Gastrocnemius medialis (tissue), 4 donors: ENCODE data around the gene DAW1. TPM values are rescaled to one million over a fixed set of nuclear protein-coding genes. Genes with fewer than 3 reads are reported as not detected.

ENCODE experiments used
- ATAC-seq, 2 donors: fragments of 150-250 bp; one replicate each; pipeline ENCODE4 v1.9.1; 2016
- DNase-seq, 2 donors: peaks; one replicate each; pipeline ENCODE4 v3.0.0-alpha.2; 2019
- H3K27ac ChIP-seq, 4 donors: fragments of 200-600 bp; sonication (generic); 1 replicate in 1 of 4; 2 replicates in 3 of 4; pipeline ENCODE4 v1.5.1; 2016 to 2018; ENCODE audit warnings: mild to moderate bottlenecking in 2 of 4, moderate library complexity in 1 of 4
- H3K27me3 ChIP-seq, 3 donors: fragments of 200-600 bp; sonication (generic) in 2 of 3; 1 replicate in 1 of 3; 2 replicates in 2 of 3; pipeline versions ENCODE4 v1.5.1 to v1.6.0; 2016 to 2019; ENCODE audit warnings: mild to moderate bottlenecking in 1 of 3, moderate library complexity in 1 of 3
- H3K36me3 ChIP-seq, 2 donors: fragments of 200-600 bp; sonication (generic) in 1 of 2; one replicate each; pipeline ENCODE4 v1.5.1; 2017 to 2018
- H3K4me1 ChIP-seq, 2 donors: fragments of 200-600 bp; sonication (generic) in 1 of 2; one replicate each; pipeline ENCODE4 v1.5.1; 2016 to 2017; ENCODE audit warnings: mild to moderate bottlenecking in 2 of 2
- H3K4me3 ChIP-seq, 4 donors: fragments of 200-600 bp; sonication (generic) in 3 of 4; 1 replicate in 1 of 4; 2 replicates in 3 of 4; pipeline ENCODE4 v1.5.1; 2016 to 2019; ENCODE audit warnings: mild to moderate bottlenecking in 2 of 4
- H3K9me3 ChIP-seq, 3 donors: fragments of 200-600 bp; sonication (generic) in 2 of 3; 1 replicate in 1 of 3; 2 replicates in 2 of 3; pipeline ENCODE4 v1.5.1; 2016 to 2019
- POLR2A ChIP-seq, 2 donors: fragments of 450-650 bp; IDR thresholded peaks; one replicate each; pipeline ENCODE4 v1.6.1; 2017; ENCODE audit warnings: antibody characterized with exemption in 2 of 2, mild to moderate bottlenecking in 2 of 2, moderate library complexity in 2 of 2
- in situ Hi-C, 4 donors: fragments of 200-750 bp; cut with MboI; loops; one replicate each; pipeline versions ENCODE4 v1.15.0 to v1.8.0; 2017; ENCODE audit warnings: low sequenced_read_pairs in 4 of 4
- intact Hi-C: fragments of 100-400 bp; cut with DNase I; formaldehyde crosslinking; loops from one replicate; pipeline ENCODE4 v1.15.1; 2023; ENCODE audit warnings: low total_unique reads
- total RNA-seq, 4 donors: library from RNA; depleted of rRNA; stranded (reverse); fragments of >200 nt; gene quantifications; one replicate each; pipeline versions ENCODE4 v1.1.0 to v1.2.3, GENCODE V29; 2016
- TF ChIP-seq, protein P1 (sequence below), 5 experiments: fragments of 450-650 bp in 3 of 5; fragments of 200-600 bp in 2 of 5; sonication (generic) in 2 of 5; IDR thresholded peaks in 4 of 5; conservative IDR thresholded peaks in 1 of 5; 1 replicate in 4 of 5; 2 replicates in 1 of 5; pipeline ENCODE4 v1.5.1; 2016 to 2019; ENCODE audit warnings: antibody characterized with exemption in 5 of 5, mild to moderate bottlenecking in 3 of 5, moderate library complexity in 3 of 5

DAW1 gene
- total RNA-seq, 4 donors from 2014 or later = not detected

DNA sequence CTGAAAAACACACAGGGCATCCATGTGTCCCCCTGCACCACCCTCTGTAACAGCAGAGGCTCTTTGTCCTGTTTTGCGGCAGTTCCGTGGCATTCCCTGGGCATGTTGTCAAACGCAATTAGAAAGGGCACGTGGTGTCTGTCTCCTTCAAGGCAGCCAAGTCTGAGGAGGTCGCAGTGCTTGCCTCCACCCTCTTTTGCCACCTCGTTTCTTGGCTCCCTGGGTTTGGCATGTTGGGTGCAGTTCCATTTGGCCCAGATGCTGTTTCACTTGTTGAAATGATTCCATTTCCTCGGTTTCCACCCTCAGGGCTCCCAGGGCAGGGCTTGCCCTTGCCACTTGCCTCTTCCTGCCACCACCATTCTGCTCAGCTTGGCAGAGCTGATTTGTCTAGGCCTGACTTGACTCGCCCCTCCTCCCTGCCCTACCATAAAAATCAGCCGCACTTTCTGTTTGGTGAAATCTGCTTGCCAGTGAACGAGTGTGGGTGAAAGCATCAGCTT lies 45.4 kb upstream of the DAW1 start:
- in situ Hi-C loops = no loop called here

DNA sequence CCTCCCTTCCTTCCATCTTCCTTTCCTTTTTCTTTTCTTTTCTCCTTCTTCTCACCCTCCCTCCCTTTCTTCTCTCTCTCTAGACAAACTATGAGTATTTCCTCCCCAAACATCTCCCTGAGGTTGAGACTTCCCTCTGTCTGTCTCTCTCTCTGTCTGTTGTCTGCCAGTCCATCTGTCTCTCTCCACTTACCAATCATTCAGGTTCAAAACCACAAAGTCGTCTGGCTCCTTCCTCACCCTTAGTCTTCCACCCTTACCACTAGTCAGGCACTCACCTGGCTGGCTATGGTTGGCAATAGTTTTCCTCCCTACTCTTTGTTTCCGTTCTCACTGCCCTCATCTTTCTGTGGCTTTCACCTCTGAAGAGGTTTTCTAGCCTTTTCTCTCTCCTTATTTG lies 44.9 kb upstream of the DAW1 start:
- TF ChIP-seq, protein P1, sequence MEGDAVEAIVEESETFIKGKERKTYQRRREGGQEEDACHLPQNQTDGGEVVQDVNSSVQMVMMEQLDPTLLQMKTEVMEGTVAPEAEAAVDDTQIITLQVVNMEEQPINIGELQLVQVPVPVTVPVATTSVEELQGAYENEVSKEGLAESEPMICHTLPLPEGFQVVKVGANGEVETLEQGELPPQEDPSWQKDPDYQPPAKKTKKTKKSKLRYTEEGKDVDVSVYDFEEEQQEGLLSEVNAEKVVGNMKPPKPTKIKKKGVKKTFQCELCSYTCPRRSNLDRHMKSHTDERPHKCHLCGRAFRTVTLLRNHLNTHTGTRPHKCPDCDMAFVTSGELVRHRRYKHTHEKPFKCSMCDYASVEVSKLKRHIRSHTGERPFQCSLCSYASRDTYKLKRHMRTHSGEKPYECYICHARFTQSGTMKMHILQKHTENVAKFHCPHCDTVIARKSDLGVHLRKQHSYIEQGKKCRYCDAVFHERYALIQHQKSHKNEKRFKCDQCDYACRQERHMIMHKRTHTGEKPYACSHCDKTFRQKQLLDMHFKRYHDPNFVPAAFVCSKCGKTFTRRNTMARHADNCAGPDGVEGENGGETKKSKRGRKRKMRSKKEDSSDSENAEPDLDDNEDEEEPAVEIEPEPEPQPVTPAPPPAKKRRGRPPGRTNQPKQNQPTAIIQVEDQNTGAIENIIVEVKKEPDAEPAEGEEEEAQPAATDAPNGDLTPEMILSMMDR (IDR thresholded peaks at IDR 0.05 in 4 of 5, conservative IDR thresholded peaks at IDR 0.05 in 1 of 5) = no peak
- no peak for TF ChIP-seq POLR2A (IDR thresholded peaks at IDR 0.05)
- H3K4me1 ChIP-seq = no peaks in the 10 kb centered on the region
- no peak overlapping the region for H3K27ac ChIP-seq
- intact Hi-C loops = no loop called here
- no peaks in the 10 kb centered on the region for H3K36me3 ChIP-seq
- H3K4me3 ChIP-seq = no peak overlapping the region
- ATAC-seq = no peak
- no peaks in the 10 kb centered on the region for H3K27me3 ChIP-seq
- H3K9me3 ChIP-seq = no peaks in the 10 kb centered on the region
- DNase-seq = no peak
- in situ Hi-C loops = no loop called here

More for the DNA sequence above, 45.4 kb upstream of the DAW1 start:
- intact Hi-C loops = no loop called here
- no peaks in the 10 kb centered on the region for H3K27me3 ChIP-seq
- H3K4me3 ChIP-seq = no peak overlapping the region
- DNase-seq = no peak
- no peak overlapping the region for H3K27ac ChIP-seq
- TF ChIP-seq POLR2A (IDR thresholded peaks at IDR 0.05) = no peak
- TF ChIP-seq, protein P1 (IDR thresholded peaks at IDR 0.05 in 4 of 5, conservative IDR thresholded peaks at IDR 0.05 in 1 of 5) = no peak
- no peaks in the 10 kb centered on the region for H3K9me3 ChIP-seq
- H3K4me1 ChIP-seq = no peaks in the 10 kb centered on the region
- ATAC-seq = no peak
- H3K36me3 ChIP-seq = no peaks in the 10 kb centered on the region

DNA sequence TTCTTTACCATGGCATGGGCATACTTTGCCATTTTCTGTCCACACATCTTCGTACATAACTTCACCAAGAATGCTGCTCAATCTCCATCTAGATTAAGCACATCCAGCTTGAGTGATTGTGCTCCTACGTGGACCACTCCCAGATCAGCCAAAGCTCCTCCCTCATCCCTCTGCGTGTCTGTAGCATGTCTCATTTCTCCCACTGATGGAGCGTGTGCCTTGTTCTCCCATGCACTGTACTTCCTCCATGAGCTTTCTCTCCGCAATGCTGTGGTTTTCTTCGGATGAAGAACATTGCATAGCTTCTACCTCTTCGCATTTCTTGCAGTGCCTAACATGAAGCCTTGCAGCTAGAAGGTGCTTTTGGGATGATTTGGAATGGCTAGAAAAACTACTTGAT lies 44.3 kb upstream of the DAW1 start:
- no peaks in the 10 kb centered on the region for H3K36me3 ChIP-seq
- in situ Hi-C loops (no loop called here), intact Hi-C loops (no loop called here)
- DNase-seq (no peak), ATAC-seq (no peak)
- H3K4me3 ChIP-seq = no peak overlapping the region
- no peaks in the 10 kb centered on the region for H3K4me1 ChIP-seq
- H3K27ac ChIP-seq = no peak overlapping the region
- H3K27me3 ChIP-seq = no peaks in the 10 kb centered on the region
- TF ChIP-seq, protein P1 (IDR thresholded peaks at IDR 0.05 in 4 of 5, conservative IDR thresholded peaks at IDR 0.05 in 1 of 5) = no peak
- no peak for TF ChIP-seq POLR2A (IDR thresholded peaks at IDR 0.05)
- no peaks in the 10 kb centered on the region for H3K9me3 ChIP-seq

DNA sequence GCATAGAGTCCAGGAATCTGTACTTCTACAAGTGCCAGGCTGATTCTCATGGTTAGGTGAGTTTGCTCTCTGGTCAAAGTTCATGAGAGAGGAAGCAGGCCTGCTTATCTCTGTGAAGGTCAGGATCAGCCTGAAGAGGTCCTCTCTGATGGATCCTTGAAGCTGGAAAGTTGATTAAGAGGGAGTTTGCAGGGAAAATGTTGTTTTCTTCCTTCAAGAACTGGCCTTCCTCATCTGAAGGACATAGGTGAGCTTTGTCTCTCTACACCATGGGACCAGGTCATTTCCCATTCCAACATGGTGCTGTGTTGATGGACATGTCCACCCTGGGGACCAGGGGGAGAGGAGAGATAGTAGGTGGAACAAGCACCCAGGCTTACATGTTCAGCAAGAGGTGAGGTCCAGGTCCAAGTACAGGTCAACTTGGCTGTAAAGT lies 42.9 kb upstream of the DAW1 start:
- no peak for TF ChIP-seq POLR2A (IDR thresholded peaks at IDR 0.05)
- TF ChIP-seq, protein P1 (IDR thresholded peaks at IDR 0.05 in 4 of 5, conservative IDR thresholded peaks at IDR 0.05 in 1 of 5) = no peak

DNA sequence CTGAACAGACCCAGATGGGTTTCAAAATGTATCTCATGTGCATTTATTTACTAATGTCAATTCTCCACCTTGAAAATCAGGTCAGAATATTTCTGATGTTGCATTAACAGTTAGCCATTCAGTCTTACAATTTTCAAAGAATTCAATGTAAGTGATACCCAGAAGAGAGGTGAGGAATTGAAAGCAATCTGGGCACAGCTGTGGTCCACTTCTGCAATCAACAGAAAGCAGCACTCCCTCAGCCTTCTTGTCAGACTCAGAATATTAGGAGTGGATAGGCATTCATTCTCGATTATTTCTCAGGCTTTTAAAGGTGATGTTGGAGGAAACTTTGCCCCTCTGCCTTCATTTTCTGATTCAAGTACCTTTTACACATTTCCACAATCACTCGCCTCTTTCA lies 42.1 kb upstream of the DAW1 start:
- intact Hi-C loops (no loop called here), in situ Hi-C loops (no loop called here)
- H3K27me3 ChIP-seq = no peaks in the 10 kb centered on the region
- no peak overlapping the region for H3K27ac ChIP-seq
- no peaks in the 10 kb centered on the region for H3K9me3 ChIP-seq
- no peaks in the 10 kb centered on the region for H3K4me1 ChIP-seq
- DNase-seq (no peak), ATAC-seq (no peak)
- no peak overlapping the region for H3K4me3 ChIP-seq
- TF ChIP-seq POLR2A (IDR thresholded peaks at IDR 0.05) = no peak
- TF ChIP-seq, protein P1 (IDR thresholded peaks at IDR 0.05 in 4 of 5, conservative IDR thresholded peaks at IDR 0.05 in 1 of 5) = no peak
- no peaks in the 10 kb centered on the region for H3K36me3 ChIP-seq

More for the DNA sequence above, 42.9 kb upstream of the DAW1 start:
- H3K27ac ChIP-seq = no peak overlapping the region
- DNase-seq (no peak), ATAC-seq (no peak)
- H3K27me3 ChIP-seq = no peaks in the 10 kb centered on the region
- in situ Hi-C loops (no loop called here), intact Hi-C loops (no loop called here)
- H3K9me3 ChIP-seq = no peaks in the 10 kb centered on the region
- no peaks in the 10 kb centered on the region for H3K36me3 ChIP-seq
- no peaks in the 10 kb centered on the region for H3K4me1 ChIP-seq
- H3K4me3 ChIP-seq = no peak overlapping the region
